Left lung (tissue), 10 donors: ENCODE results near the gene CD74. TPM values are rescaled to one million over a fixed set of nuclear protein-coding genes. Genes with fewer than 3 reads are reported as not detected.

Experiments
- ATAC-seq: fragments of 200-7000 bp; cut with Tn5 transposase; one replicate; pipeline ENCODE4 v1.9.1; 2020; ENCODE audit warnings: moderate library complexity
- DNase-seq, 4 donors: peaks; one replicate each; pipeline ENCODE4 v3.0.0-alpha.2; 2013 to 2020
- H3K27ac ChIP-seq, 2 donors: fragments of 200-600 bp; sonication (generic) in 1 of 2; one replicate each; pipeline versions ENCODE4 v1.5.0 to v1.8.0; 2020 to 2021
- H3K27me3 ChIP-seq, 2 donors: fragments of 200-600 bp; sonication (generic) in 1 of 2; one replicate each; pipeline versions ENCODE4 v1.5.0 to v1.8.0; 2020 to 2021
- H3K36me3 ChIP-seq, 2 donors: fragments of 200-600 bp; sonication (generic) in 1 of 2; one replicate each; pipeline versions ENCODE4 v1.5.0 to v1.8.0; 2020 to 2021
- H3K4me1 ChIP-seq, 2 donors: fragments of 200-600 bp; one replicate each; pipeline ENCODE4 v1.8.0; 2021
- H3K4me3 ChIP-seq, 2 donors: fragments of 200-600 bp; sonication (generic) in 1 of 2; one replicate each; pipeline versions ENCODE4 v1.5.0 to v1.8.0; 2020 to 2021; ENCODE audit warnings: mild to moderate bottlenecking in 1 of 2
- H3K9me3 ChIP-seq, 2 donors: fragments of 200-600 bp; sonication (generic) in 1 of 2; one replicate each; pipeline versions ENCODE4 v1.5.0 to v1.8.0; 2020 to 2021
- CTCF ChIP-seq, 2 donors: fragments of 200-600 bp; sonication (generic) in 1 of 2; IDR thresholded peaks; one replicate each; pipeline versions ENCODE4 v1.5.0 to v1.8.0; 2021; ENCODE audit warnings: antibody characterized with exemption in 2 of 2
- intact Hi-C, 2 donors: fragments of 100-400 bp; cut with DNase I; formaldehyde crosslinking; loops; one replicate each; pipeline versions ENCODE4 v1.11.2 to v1.14.2; 2022
- polyA plus RNA-seq, 6 donors: library from polyadenylated mRNA; unstranded; fragments of 120-200 nt; gene quantifications; one replicate each; pipeline ENCODE4 v1.2.1, GENCODE V29; 2013; ENCODE audit not compliant: insufficient read length in 6 of 6
- total RNA-seq, 2 donors: library from RNA; stranded (reverse); fragmentation: NEBNext Ultra II Directional; extraction: Animal tissue kit (Norgen Biotek cat#: 25700); gene quantifications; one replicate each; pipeline ENCODE4 v1.2.1, GENCODE V29; 2021
- donor health status: DM: no; HTN: yes; CAD: no.
- donor health status: DM: no; HTN: no; CAD: no.

CD74 gene
- total and polyA plus RNA-seq, 8 donors: 143 to 2,212 (median 189) TPM

- no peak for ATAC-seq
Observed at GRCh38 chr5:150452914-150453313, 40.2 kb upstream of the CD74 start.

GRCh38 chr5:150451594-150451993 is 38.9 kb upstream of the CD74 start:
- DNase-seq (no peak), ATAC-seq (no peak)
- peaks cover 0 to 14% of the 10 kb centered on the region in 2 donors for H3K36me3 ChIP-seq
- no peak overlapping the region for H3K4me3 ChIP-seq
- H3K27me3 ChIP-seq: no peaks in the 10 kb centered on the region
- H3K27ac ChIP-seq: no peak overlapping the region
- no peaks in the 10 kb centered on the region for H3K9me3 ChIP-seq
- intact Hi-C loops: no loop called here
- H3K4me1 ChIP-seq: peaks cover 14 to 45% of the 10 kb centered on the region in 2 donors
- TF ChIP-seq CTCF (IDR thresholded peaks at IDR 0.05): no peak

More at GRCh38 chr5:150452914-150453313, 40.2 kb upstream of the CD74 start:
- no peak overlapping the region for H3K4me3 ChIP-seq
- no peaks in the 10 kb centered on the region for H3K9me3 ChIP-seq
- DNase-seq: no peak
- intact Hi-C loops: no loop called here
- H3K27me3 ChIP-seq: no peaks in the 10 kb centered on the region
- peak overlapping the region in 1 of 2 donors; percentile 63 for H3K27ac ChIP-seq
- peaks cover 0 to 1% of the 10 kb centered on the region in 2 donors for H3K36me3 ChIP-seq
- peaks cover 9 to 42% of the 10 kb centered on the region in 2 donors for H3K4me1 ChIP-seq
- no peak for TF ChIP-seq CTCF (IDR thresholded peaks at IDR 0.05)

GRCh38 chr5:150449517-150450339 is 37.0 kb upstream of the CD74 start, which contains the start of gene RPS14:
Gene RPS14 (minus strand): TSS chr5:150449739. CDS start chr5:150447733, 2,006 bp downstream.
- ATAC-seq: peak; percentile 97
- H3K4me3 ChIP-seq: peak within 1 kb of the TSS; percentile 72 to 81

GRCh38 chr5:150448952-150449516 is 36.3 kb upstream of the CD74 start:
- Histone ChIP-seq H3K4me3 (peak overlapping the region; percentile 72 to 81), H3K27ac (peak overlapping the region; percentile 94 to 99), H3K27me3 (no peaks in the 10 kb centered on the region), H3K4me1 (peaks cover 14 to 47% of the 10 kb centered on the region in 2 donors), H3K36me3 (peaks cover 0 to 40% of the 10 kb centered on the region in 2 donors), H3K9me3 (no peaks in the 10 kb centered on the region)
- DNase-seq (no peak), ATAC-seq (peak; percentile 61)
- intact Hi-C loops: no loop called here
- no peak for TF ChIP-seq CTCF (IDR thresholded peaks at IDR 0.05)

More at GRCh38 chr5:150449517-150450339, 37.0 kb upstream of the CD74 start, which contains the start of gene RPS14:
- peak within 1 kb of the TSS; percentile 94 to 99 for H3K27ac ChIP-seq
- no peaks in the 10 kb centered on the region for H3K27me3 ChIP-seq
- intact Hi-C loops: no loop called here
- peaks cover 14 to 52% of the 10 kb centered on the region in 2 donors for H3K4me1 ChIP-seq
- peaks cover 0 to 33% of the 10 kb centered on the region in 2 donors for H3K36me3 ChIP-seq
- peak; percentile 82 to 88 for TF ChIP-seq CTCF (IDR thresholded peaks at IDR 0.05)
- peak; percentile 94 to 99 (median 96) for DNase-seq
- no peaks in the 10 kb centered on the region for H3K9me3 ChIP-seq

- intact Hi-C loops: no loop called here
- ATAC-seq: no peak
- DNase-seq: no peak
- Histone ChIP-seq H3K4me1 (peaks cover 14 to 40% of the 10 kb centered on the region in 2 donors), H3K9me3 (no peaks in the 10 kb centered on the region), H3K27ac (peak overlapping the region in 1 of 2 donors; percentile 99), H3K27me3 (no peaks in the 10 kb centered on the region), H3K4me3 (peak overlapping the region; percentile 72 to 81), H3K36me3 (peaks cover 0 to 47% of the 10 kb centered on the region in 2 donors)
- no peak for TF ChIP-seq CTCF (IDR thresholded peaks at IDR 0.05)
Observed at GRCh38 chr5:150448334-150448733, 35.6 kb upstream of the CD74 start.
